Measurements from ENCODE around the gene SYF2.
"Not testable (repeated sequence)": the region's sequence is repeated elsewhere in the genome, so short reads cannot be mapped to it uniquely, and the experiment has no call there.

The SYF2 gene

GRCh38 chr1:25246600-25247023 is 14.3 kb upstream of the SYF2 start:
- DNase-seq (ENCODE audit: low read depth) = no peak

DNA sequence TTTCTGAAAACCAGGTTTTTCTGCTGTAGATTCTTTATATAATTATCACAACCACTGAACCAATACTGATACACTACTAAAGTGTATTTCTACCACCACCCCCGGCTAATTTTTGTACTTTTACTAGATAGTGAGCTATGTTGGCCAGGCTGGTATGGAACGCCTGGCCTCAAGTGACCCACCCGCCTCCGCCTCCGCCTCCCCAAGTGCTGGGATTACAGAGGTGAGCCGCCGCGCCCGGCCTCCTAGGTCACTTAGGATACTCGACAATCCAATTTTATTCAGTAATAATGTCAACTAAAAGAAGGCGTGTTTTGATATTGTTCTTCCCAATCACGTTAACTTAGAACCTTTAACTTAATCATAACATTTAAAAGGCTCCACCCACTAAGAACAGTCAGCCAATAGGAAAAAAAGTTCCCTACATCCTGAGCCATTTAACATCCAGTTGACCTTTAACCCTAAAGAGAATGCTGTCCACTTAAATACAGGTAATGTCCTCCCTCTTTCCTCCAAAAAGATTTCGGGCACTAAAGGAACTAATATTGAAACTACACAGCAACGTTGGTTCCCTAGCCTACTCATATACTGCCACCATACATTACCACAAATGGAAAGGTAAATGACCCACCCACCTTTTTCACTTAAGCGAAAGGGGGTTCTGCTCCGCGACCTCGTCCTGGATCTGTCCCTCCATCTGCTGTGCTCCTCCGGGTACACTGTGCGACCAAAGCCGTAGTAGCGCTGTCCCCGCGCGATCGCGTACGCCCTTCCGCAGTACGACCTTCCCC is 13.7 kb upstream of the SYF2 start:
- DNase-seq (ENCODE audit: low read depth) = no peak

GRCh38 chr1:25245393-25245792 is 13.1 kb upstream of the SYF2 start:
- DNase-seq (ENCODE audit: low read depth) = no peak

DNA sequence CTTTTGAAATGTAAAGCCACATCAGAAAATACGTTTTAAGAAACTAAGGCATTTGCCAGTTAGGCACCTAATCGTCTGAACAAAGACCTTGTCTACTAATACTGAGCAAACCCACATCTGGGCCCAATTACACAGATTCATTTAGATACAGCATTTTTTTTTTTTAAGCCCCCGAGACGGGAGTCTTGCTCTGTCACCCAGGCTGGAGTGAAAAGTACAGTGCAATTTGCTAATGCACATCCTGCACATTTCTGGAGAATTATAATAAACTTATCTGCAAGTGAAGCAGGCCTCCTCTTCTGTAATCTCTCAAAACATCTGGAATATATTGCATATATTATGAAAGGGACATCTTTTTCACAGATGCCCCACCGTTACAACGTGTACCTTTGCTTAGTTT is 11.6 kb upstream of the SYF2 start:
- no peak for DNase-seq (ENCODE audit: low read depth)

DNA sequence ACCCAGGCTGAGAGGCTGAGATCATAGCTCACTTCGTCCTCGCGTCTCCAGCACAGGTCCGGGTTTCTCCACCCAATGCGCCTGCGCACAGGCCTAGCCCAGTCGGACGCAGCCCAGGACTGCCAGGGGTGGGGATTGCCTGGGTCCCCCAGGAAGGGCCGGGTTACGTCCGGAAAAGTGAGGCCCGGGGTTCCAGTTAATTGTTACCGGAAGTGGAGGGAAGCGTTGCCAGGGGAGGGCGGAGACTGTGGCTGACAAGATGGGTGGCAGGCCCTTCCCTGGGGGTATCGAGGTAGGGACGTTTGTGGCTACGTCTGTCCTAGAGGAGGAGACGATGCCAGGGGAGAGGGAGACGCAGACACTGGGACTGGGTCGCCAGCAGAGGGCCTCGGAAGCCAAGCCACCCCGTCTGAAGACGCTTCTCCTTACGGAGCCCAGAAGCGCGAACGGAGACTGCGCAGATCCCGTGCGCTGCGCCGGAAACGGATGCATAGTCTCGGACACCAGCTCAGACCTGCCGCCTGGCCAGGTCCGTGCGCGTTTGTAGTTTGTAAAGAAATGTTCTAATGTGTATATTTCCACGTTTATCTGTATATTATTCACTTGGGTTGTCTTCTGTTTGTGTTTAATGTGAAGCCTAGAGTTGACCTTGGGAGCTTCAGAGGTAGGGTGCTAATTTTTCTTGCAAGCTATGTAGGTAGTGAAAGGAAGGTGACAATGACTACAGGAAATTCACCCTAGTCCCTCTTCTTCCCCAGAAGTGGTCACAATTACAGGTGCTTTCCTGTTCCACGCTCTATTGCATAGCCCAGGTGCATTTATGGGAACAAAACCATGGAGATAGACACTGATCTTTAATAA is 7.6 kb upstream of the SYF2 start:
- peak; percentile 96 for DNase-seq (ENCODE audit: low read depth)

DNA sequence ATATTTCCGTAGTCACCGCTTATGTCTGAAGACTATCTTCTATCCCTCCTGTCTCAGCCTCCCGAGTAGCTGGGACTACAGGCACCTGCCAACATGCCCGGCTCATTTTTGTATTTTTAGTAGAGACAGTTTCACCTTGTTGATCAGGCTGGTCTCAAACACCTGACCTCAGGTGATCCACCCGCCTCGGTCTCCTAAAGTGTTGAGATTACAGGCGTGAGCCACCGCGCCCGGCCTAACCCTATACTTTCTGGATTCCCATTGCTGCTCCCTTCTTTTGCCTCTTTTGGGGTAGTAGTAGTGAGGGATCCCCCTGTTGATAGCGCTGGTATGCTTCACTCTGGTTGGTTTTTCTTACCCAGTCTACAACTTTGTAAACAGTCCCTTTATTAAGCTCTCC is 5.7 kb upstream of the SYF2 start:
- no peak for DNase-seq (ENCODE audit: low read depth)

DNA sequence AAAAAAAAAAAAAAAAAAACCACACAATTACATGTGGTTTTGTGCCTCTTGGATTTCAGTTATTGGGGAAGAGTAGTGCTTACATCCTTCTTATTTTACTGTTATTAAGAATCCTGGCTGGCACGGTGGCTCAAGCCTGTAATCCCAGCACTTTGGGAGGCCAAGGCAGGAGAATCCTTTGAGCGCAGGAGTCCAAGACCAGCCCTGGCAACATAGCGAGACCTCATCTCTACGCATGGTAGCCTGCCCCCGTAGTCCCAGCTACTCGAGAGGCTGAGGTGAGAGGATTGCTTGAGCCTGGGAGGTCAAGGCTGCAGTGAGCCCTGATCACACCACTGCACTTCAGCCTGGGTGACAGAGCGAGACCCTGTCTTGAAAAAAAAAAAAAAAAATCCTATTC is 4.0 kb upstream of the SYF2 start:
- DNase-seq (ENCODE audit: low read depth) = not testable (repeated sequence)

DNA sequence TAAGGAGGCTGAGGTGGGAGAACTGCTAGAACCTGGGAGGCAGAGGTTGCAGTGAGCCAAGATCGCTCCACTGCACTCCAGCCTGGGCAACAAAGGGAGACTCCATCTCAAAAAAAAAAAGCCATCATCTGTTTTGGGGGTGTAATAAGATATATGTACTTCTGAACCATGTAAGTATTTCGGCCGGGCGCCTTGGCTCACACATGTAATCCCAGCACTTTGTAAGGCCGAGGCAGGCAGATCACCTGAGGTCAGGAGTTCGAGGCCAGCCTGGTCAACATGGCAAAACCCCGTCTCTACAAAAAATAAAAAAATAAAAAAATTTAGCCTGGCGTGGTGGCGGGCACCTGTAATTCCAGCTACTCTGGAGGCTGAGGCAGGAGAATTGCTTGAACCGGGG is 3.1 kb upstream of the SYF2 start:
- DNase-seq (ENCODE audit: low read depth) = not testable (repeated sequence)

- DNase-seq (ENCODE audit: low read depth) = peak; percentile 99
Observed at GRCh38 chr1:25232866-25233784, 823 bp upstream of the SYF2 start.

DNA sequence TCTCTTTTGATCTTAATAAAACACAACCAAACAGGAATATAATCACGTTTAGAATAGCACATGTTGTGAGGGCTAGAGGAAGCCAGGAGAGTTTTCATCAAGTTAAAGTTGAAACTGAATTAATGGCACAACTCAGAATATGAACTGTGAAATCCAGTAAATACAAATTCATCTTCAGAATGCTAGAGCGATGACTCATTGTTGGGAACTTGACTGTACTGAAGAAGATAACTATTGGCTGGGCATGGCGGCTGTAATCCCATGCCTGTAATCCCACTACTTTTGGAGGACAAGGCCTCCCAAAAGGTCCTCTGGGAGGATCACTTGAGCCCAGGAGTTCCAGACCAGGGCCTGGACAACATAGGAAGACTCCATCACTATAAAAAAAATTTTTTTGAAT is 8.8 kb downstream of the SYF2 start:
- no peak for DNase-seq (ENCODE audit: low read depth)

GRCh38 chr1:25222606-25223005 is 9.7 kb downstream of the SYF2 start:
- no peak for DNase-seq (ENCODE audit: low read depth)

- no peak for DNase-seq (ENCODE audit: low read depth)
Observed at GRCh38 chr1:25220666-25221065, 11.6 kb downstream of the SYF2 start.

DNA sequence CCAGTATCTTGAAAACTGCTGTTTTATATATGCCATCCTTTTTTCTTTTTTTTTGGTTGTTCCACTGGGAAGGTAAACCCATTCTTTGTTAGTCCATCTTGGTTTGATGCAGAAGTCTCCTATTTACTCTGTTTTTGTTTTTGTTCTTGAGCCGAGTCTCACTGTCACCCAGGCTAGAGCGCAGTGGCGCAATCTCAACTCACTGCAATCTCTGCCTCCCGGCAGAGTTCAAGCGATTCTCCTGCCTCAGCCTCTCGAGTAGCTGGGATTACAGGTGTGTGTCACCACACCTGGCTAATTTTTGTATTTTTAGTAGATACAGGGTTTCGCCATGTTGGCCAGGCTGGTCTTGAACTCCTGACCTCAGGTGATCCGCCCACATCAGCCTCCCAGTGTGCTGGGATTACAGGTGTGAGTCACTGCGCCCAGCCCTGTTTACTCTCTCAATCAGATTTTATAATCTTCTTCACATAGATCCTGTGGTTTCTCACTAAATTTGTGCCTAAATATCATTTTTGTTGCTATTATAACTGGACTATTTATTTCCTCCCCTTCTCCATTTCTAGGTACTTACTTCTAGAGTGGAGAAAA is 12.5 kb downstream of the SYF2 start:
- no peak for DNase-seq (ENCODE audit: low read depth)

DNA sequence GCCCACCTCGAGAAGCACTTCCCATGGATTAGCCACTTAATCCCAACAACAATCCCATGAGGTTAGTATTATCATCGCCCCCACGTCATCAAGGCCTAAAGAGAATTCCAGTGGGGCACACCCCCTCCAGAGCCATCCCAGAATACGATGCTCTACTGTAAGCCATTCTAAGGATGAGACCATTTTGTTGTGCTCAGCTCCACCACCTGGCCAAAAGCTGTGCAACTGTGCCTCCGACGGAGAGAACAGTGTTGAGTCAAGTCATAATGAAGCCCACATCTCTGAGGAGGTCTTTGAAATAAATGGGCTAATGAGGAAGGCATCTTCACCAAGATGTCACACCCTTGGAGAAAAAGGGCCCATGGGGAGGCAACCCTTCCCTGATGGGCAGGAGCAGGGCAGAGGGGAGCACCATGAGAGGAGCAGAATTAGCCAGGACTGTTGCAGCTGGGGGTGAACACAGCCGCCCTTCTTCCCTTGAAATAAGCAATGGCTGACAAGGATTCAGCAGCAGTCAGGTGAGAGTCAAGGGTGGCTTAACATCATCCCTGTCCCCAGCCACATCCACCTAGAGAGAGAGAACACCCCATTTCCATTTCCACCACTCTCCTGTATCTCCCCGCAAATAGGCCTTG is 14.6 kb downstream of the SYF2 start:
- no peak for DNase-seq (ENCODE audit: low read depth)

DNA sequence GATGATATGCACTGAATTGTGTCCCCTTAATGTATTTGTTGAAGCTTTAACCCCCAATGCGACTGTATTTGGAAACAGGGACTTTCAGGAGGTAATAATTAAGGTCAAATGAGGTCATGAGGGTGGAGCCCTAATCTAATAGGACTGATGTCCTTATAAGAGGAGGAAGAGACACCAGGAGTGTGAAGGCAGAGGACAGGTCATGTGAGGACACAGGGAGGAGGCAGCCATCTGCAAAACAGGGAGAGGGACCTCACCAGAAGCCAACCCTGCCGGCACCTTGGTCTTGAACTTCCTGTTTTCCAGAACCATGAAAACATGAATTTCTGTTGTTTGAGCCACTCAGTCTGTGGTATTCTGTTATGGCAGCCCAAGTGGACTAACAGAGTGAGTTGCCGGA is 15.3 kb downstream of the SYF2 start:
- DNase-seq (ENCODE audit: low read depth) = no peak

- no peak for DNase-seq (ENCODE audit: low read depth)
Observed at GRCh38 chr1:25216123-25216522, 16.2 kb downstream of the SYF2 start.

GRCh38 chr1:25212725-25213124 is 19.6 kb downstream of the SYF2 start:
- DNase-seq (ENCODE audit: low read depth) = no peak

DNA sequence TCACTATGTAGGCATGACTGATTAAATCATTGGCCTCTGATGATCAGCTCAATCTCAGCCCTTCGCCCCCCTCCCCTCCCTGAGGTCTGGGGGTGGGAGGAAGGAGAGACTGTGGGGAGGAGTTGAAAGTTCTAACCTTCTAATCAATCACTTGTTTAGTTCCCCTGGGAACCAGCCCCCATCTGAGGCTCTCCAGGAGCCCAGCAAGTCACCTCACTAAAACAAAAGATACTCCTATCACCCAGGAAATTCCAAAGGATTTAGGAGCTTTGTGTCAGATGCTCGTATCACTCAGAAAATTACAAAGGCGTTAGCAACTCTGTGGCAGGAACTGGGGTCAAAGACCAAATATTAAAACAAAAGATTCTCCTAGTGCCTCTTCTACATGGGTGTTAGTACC is 21.6 kb downstream of the SYF2 start:
- no peak for DNase-seq (ENCODE audit: low read depth)

DNA sequence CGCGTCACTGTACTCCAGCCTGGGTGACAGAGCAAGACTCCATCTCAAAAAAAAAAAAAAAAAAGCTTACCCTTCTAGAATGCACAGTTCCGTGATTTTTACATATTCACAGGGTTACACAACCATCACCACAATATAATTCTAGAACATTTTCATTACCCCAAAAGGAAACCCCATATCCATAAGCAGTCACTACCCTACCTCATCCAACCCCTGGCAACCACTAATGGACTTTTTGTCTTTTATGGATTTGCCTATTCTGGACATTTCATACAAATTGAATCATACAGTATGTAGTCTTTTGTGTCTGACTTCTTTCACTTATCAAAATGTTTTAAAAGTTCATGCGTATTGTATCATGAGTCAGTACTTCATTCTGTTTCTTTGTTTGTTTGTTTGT is 22.8 kb downstream of the SYF2 start:
- no peak for DNase-seq (ENCODE audit: low read depth)

GRCh38 chr1:25208561-25209222 is 23.6 kb downstream of the SYF2 start:
- no peak for DNase-seq (ENCODE audit: low read depth)

GRCh38 chr1:25208092-25208491 is 24.2 kb downstream of the SYF2 start:
- no peak for DNase-seq (ENCODE audit: low read depth)

Measured in CMK (cell line).